DOHH2 (cell line): ENCODE results near the gene MYO5C.

ENCODE experiments used
- H3F3A ChIP-seq: fragments of 200-600 bp; sonication (generic), shearing (Covaris generic); 2 replicates; pipeline ENCODE4 v1.6.0; 2016; ENCODE audit warnings: antibody characterized with exemption, mild to moderate bottlenecking; ENCODE audit not compliant: control insufficient read depth, insufficient read depth
- H3K27ac ChIP-seq: fragments of 200-600 bp; sonication (generic); 2 replicates; pipeline ENCODE4 v1.5.1; 2014; ENCODE audit warnings: low read depth, mild to moderate bottlenecking, low read length, moderate library complexity
- H3K27me3 ChIP-seq: fragments of 200-600 bp; sonication (generic); 2 replicates; pipeline ENCODE4 v1.6.1; 2014; ENCODE audit warnings: mild to moderate bottlenecking, low read length, mixed read lengths; ENCODE audit not compliant: control insufficient read depth
- H3K36me3 ChIP-seq: fragments of 200-600 bp; sonication (generic); 2 replicates; pipeline ENCODE4 v1.6.1; 2014; ENCODE audit warnings: mild to moderate bottlenecking, low read length, moderate library complexity, mixed read lengths; ENCODE audit not compliant: control insufficient read depth
- H3K4me1 ChIP-seq: fragments of 200-600 bp; sonication (generic); 2 replicates; pipeline ENCODE4 v1.6.1; 2014; ENCODE audit warnings: mild to moderate bottlenecking, low read length, mixed read lengths; ENCODE audit not compliant: control insufficient read depth
- H3K4me2 ChIP-seq: fragments of 200-600 bp; sonication (generic); 2 replicates; pipeline ENCODE4 v1.6.0; 2014; ENCODE audit warnings: mild to moderate bottlenecking, low read length, moderate library complexity
- H3K4me3 ChIP-seq: fragments of 200-600 bp; sonication (generic); 2 replicates; pipeline ENCODE4 v1.5.1; 2014; ENCODE audit warnings: mild to moderate bottlenecking, low read length, mixed read lengths
- H3K79me2 ChIP-seq: fragments of 200-600 bp; sonication (generic); 2 replicates; pipeline ENCODE4 v1.6.1; 2014; ENCODE audit warnings: mild to moderate bottlenecking, low read length, mixed read lengths; ENCODE audit not compliant: control insufficient read depth
- H3K9me2 ChIP-seq: fragments of 200-600 bp; sonication (generic); replicated peaks from 2 replicates; pipeline ENCODE4 v1.6.1; 2014; ENCODE audit warnings: mild to moderate bottlenecking, low read length, mixed read lengths; ENCODE audit not compliant: control insufficient read depth
- H3K9me3 ChIP-seq: fragments of 200-600 bp; sonication (generic); 2 replicates; pipeline ENCODE4 v1.6.1; 2014; ENCODE audit warnings: antibody characterized with exemption, low read length, mixed read lengths; ENCODE audit not compliant: control insufficient read depth, insufficient read depth
- H4K20me1 ChIP-seq: fragments of 200-600 bp; sonication (generic); 2 replicates; pipeline ENCODE4 v1.6.0; 2014; ENCODE audit warnings: low read depth, mild to moderate bottlenecking, antibody characterized with exemption, low read length, moderate library complexity; ENCODE audit not compliant: control insufficient read depth, insufficient read depth
- CTCF ChIP-seq: fragments of 200-600 bp; sonication (generic); IDR thresholded peaks from one replicate; pipeline ENCODE4 v1.5.1; 2014; ENCODE audit warnings: antibody characterized with exemption, mild to moderate bottlenecking, low read depth, low read length; ENCODE audit not compliant: poor library complexity, severe bottlenecking
- EZH2phosphoT487 ChIP-seq: fragments of 200-600 bp; sonication (generic); IDR thresholded peaks from 2 replicates; pipeline ENCODE4 v1.6.1; 2017; ENCODE audit warnings: borderline replicate concordance, mild to moderate bottlenecking, antibody characterized with exemption, low read length, moderate library complexity, mixed read lengths

MYO5C gene

GRCh38 chr15:52207191-52207590 is 88.4 kb downstream of the MYO5C start:
- no peak overlapping the region for H3K4me2 ChIP-seq
- H3K79me2 ChIP-seq, result no peaks in the 10 kb centered on the region
- no peaks in the 10 kb centered on the region for H3K9me2 ChIP-seq
- H3K4me1 ChIP-seq, result no peaks in the 10 kb centered on the region
- H3F3A ChIP-seq, result no peaks in the 10 kb centered on the region
- no peak overlapping the region for H3K4me3 ChIP-seq
- H3K27ac ChIP-seq, result no peak overlapping the region
- TF ChIP-seq CTCF, result no peak
- no peaks in the 10 kb centered on the region for H3K27me3 ChIP-seq
- no peaks in the 10 kb centered on the region for H3K9me3 ChIP-seq
- H3K36me3 ChIP-seq, result no peaks in the 10 kb centered on the region
- no peaks in the 10 kb centered on the region for H4K20me1 ChIP-seq

GRCh38 chr15:52206446-52206845 is 89.2 kb downstream of the MYO5C start:
- Histone ChIP-seq H3K79me2 (no peaks in the 10 kb centered on the region), H3K27ac (no peak overlapping the region), H4K20me1 (no peaks in the 10 kb centered on the region), H3K36me3 (no peaks in the 10 kb centered on the region), H3K9me3 (no peaks in the 10 kb centered on the region), H3K4me1 (no peaks in the 10 kb centered on the region), H3K27me3 (no peaks in the 10 kb centered on the region), H3K9me2 (no peaks in the 10 kb centered on the region), H3K4me3 (no peak overlapping the region), H3K4me2 (no peak overlapping the region), H3F3A (no peaks in the 10 kb centered on the region)
- TF ChIP-seq CTCF (no peak), EZH2phosphoT487 (no peak)

GRCh38 chr15:52204657-52205056 is 90.9 kb downstream of the MYO5C start:
- Histone ChIP-seq H3K36me3 (no peaks in the 10 kb centered on the region), H3F3A (no peaks in the 10 kb centered on the region)

More at GRCh38 chr15:52204657-52205056, 90.9 kb downstream of the MYO5C start:
- Histone ChIP-seq H3K9me2 (no peaks in the 10 kb centered on the region), H3K9me3 (no peaks in the 10 kb centered on the region), H3K4me2 (no peak overlapping the region), H3K27ac (no peak overlapping the region), H3K79me2 (no peaks in the 10 kb centered on the region), H3K27me3 (no peaks in the 10 kb centered on the region), H3K4me1 (no peaks in the 10 kb centered on the region), H3K4me3 (no peak overlapping the region), H4K20me1 (no peaks in the 10 kb centered on the region)
- TF ChIP-seq EZH2phosphoT487 (no peak), CTCF (no peak)
